Gastroesophageal sphincter (tissue), 4 donors: ENCODE results near the gene ARHGAP24. TPM values are rescaled to one million over a fixed set of nuclear protein-coding genes. Genes with fewer than 3 reads are reported as not detected.
"Not testable (repeated sequence)": the region's sequence is repeated elsewhere in the genome, so short reads cannot be mapped to it uniquely, and the experiment has no call there.

Experiments
- ATAC-seq: fragments of 150-250 bp; one replicate; pipeline ENCODE4 v1.9.1; 2016; ENCODE audit warnings: mild to moderate bottlenecking, moderate library complexity
- H3K27ac ChIP-seq, 4 donors: fragments of 200-600 bp; sonication (generic) in 3 of 4; 1 replicate in 3 of 4; 2 replicates in 1 of 4; pipeline ENCODE4 v1.5.1; 2016 to 2019
- H3K27me3 ChIP-seq: fragments of 200-600 bp; sonication (generic); one replicate; pipeline ENCODE4 v1.5.1; 2019
- H3K36me3 ChIP-seq, 2 donors: fragments of 200-600 bp; sonication (generic); one replicate each; pipeline ENCODE4 v1.5.1; 2019; ENCODE audit warnings: control low read depth in 1 of 2
- H3K4me1 ChIP-seq, 3 donors: fragments of 200-600 bp; sonication (generic); 1 replicate in 2 of 3; 2 replicates in 1 of 3; pipeline ENCODE4 v1.5.1; 2016 to 2019; ENCODE audit warnings: control low read depth in 2 of 3
- H3K4me3 ChIP-seq, 2 donors: fragments of 200-600 bp; sonication (generic); one replicate each; pipeline ENCODE4 v1.5.1; 2019; ENCODE audit warnings: mild to moderate bottlenecking in 1 of 2, moderate library complexity in 1 of 2
- H3K9me3 ChIP-seq, 3 donors: fragments of 200-600 bp; sonication (generic); one replicate each; pipeline ENCODE4 v1.5.1; 2017 to 2019; ENCODE audit warnings: control low read depth in 2 of 3
- CTCF ChIP-seq, 4 experiments: fragments of 200-600 bp in 2 of 4; fragments of 450-650 bp in 2 of 4; sonication (generic) in 1 of 4; IDR thresholded peaks; one replicate each; pipeline ENCODE4 v1.5.1; 2017 to 2019; ENCODE audit warnings: antibody characterized with exemption in 4 of 4, mild to moderate bottlenecking in 2 of 4, moderate library complexity in 2 of 4
- EP300 ChIP-seq: sonication (generic); formaldehyde crosslinking; IDR thresholded peaks from one replicate; pipeline ENCODE4 v1.6.1; 2017; ENCODE audit warnings: antibody characterized with exemption, mild to moderate bottlenecking
- POLR2A ChIP-seq, 2 donors: fragments of 450-650 bp; IDR thresholded peaks; one replicate each; pipeline ENCODE4 v1.6.1; 2017; ENCODE audit warnings: antibody characterized with exemption in 2 of 2, mild to moderate bottlenecking in 2 of 2, moderate library complexity in 1 of 2
- POLR2AphosphoS5 ChIP-seq: sonication (generic); formaldehyde crosslinking; IDR thresholded peaks from one replicate; pipeline ENCODE4 v1.6.1; 2017; ENCODE audit warnings: antibody characterized with exemption
- WGBS, 2 donors: methylation state at CpG; one replicate each; pipeline ENCODE4 v1.1.5; 2018; ENCODE audit warnings: low coverage in 1 of 2; 5-methylcytosine and 5-hydroxymethylcytosine counted together
- total RNA-seq, 4 donors: library from RNA; depleted of rRNA; stranded (reverse); fragments of >200 nt; gene quantifications; one replicate each; pipeline ENCODE4 v1.1.0, GENCODE V29; 2016

Gene ARHGAP24
- total RNA-seq, 4 donors from 2014 or later: 24.4 to 38.6 (median 34.3) TPM

- WGBS, 2 donors: 94 to 100% methylated on average over 1 to 2 of the region's 3 CpGs
- ATAC-seq: peak; percentile 77
- Histone ChIP-seq H3K36me3 (no peaks in the 10 kb centered on the region), H3K9me3 (no peaks in the 10 kb centered on the region), H3K4me3 (no peak overlapping the region), H3K27me3 (no peaks in the 10 kb centered on the region), H3K27ac (no peak overlapping the region), H3K4me1 (peaks cover 0 to 10% (median 4%) of the 10 kb centered on the region in 3 donors)
- no peak for TF ChIP-seq EP300
- TF ChIP-seq POLR2A (IDR thresholded peaks at IDR 0.05): no peak
- no peak for TF ChIP-seq POLR2AphosphoS5
- no peak for TF ChIP-seq CTCF (IDR thresholded peaks at IDR 0.05)
Observed at GRCh38 chr4:85500110-85500867, 25.3 kb downstream of the ARHGAP24 start.

- H3K4me3 ChIP-seq, H3K9me3 ChIP-seq, ATAC-seq, H3K27me3 ChIP-seq, H3K27ac ChIP-seq, H3K36me3 ChIP-seq: not testable (repeated sequence)
- H3K4me1 ChIP-seq: peaks cover 0 to 10% (median 4%) of the 10 kb centered on the region in 3 donors
Observed at GRCh38 chr4:85501145-85501544, 26.2 kb downstream of the ARHGAP24 start.

- ATAC-seq: no peak
Observed at GRCh38 chr4:85508654-85509053, 33.7 kb downstream of the ARHGAP24 start.

GRCh38 chr4:85509882-85510631, 35.1 kb downstream of the ARHGAP24 start:
- 46 to 70% methylated on average over 4 to 5 of the region's 5 CpGs for WGBS, 2 donors
- Histone ChIP-seq H3K4me1 (no peaks in the 10 kb centered on the region), H3K36me3 (no peaks in the 10 kb centered on the region), H3K27me3 (no peaks in the 10 kb centered on the region), H3K9me3 (no peaks in the 10 kb centered on the region), H3K4me3 (no peak overlapping the region), H3K27ac (no peak overlapping the region)
- TF ChIP-seq POLR2A (IDR thresholded peaks at IDR 0.05): no peak
- no peak for TF ChIP-seq POLR2AphosphoS5
- no peak for TF ChIP-seq EP300
- TF ChIP-seq CTCF (IDR thresholded peaks at IDR 0.05): no peak
- ATAC-seq: no peak

More at GRCh38 chr4:85508654-85509053, 33.7 kb downstream of the ARHGAP24 start:
- no peaks in the 10 kb centered on the region for H3K9me3 ChIP-seq
- no peak for TF ChIP-seq CTCF (IDR thresholded peaks at IDR 0.05)
- TF ChIP-seq POLR2AphosphoS5: no peak
- TF ChIP-seq POLR2A (IDR thresholded peaks at IDR 0.05): no peak
- no peak for TF ChIP-seq EP300
- no peaks in the 10 kb centered on the region for H3K4me1 ChIP-seq
- no peaks in the 10 kb centered on the region for H3K36me3 ChIP-seq
- H3K4me3 ChIP-seq: no peak overlapping the region
- H3K27me3 ChIP-seq: no peaks in the 10 kb centered on the region
- no peak overlapping the region for H3K27ac ChIP-seq
- 45 to 68% methylated on average over 2 of the region's 2 CpGs for WGBS, 2 donors

GRCh38 chr4:85510632-85510984, 35.7 kb downstream of the ARHGAP24 start:
- no peaks in the 10 kb centered on the region for H3K27me3 ChIP-seq
- H3K4me3 ChIP-seq: no peak overlapping the region
- no peaks in the 10 kb centered on the region for H3K9me3 ChIP-seq
- TF ChIP-seq EP300 (no peak), POLR2AphosphoS5 (no peak), POLR2A (IDR thresholded peaks at IDR 0.05) (no peak), CTCF (IDR thresholded peaks at IDR 0.05) (no peak)
- WGBS, 2 donors: 78 to 81% methylated on average over 3 of the region's 3 CpGs
- no peak overlapping the region for H3K27ac ChIP-seq
- no peaks in the 10 kb centered on the region for H3K4me1 ChIP-seq
- H3K36me3 ChIP-seq: no peaks in the 10 kb centered on the region
- no peak for ATAC-seq
